GM19328 (cell line): ENCODE results near the gene TXNDC2.

Experiments
- ATAC-seq: cut with Tn5 transposase; IDR thresholded peaks from one replicate; pipeline ENCODE4 v1.9.1; 2021; ENCODE audit warnings: mild to moderate bottlenecking, moderate library complexity; ENCODE audit not compliant: unreplicated experiment

The TXNDC2 gene

DNA sequence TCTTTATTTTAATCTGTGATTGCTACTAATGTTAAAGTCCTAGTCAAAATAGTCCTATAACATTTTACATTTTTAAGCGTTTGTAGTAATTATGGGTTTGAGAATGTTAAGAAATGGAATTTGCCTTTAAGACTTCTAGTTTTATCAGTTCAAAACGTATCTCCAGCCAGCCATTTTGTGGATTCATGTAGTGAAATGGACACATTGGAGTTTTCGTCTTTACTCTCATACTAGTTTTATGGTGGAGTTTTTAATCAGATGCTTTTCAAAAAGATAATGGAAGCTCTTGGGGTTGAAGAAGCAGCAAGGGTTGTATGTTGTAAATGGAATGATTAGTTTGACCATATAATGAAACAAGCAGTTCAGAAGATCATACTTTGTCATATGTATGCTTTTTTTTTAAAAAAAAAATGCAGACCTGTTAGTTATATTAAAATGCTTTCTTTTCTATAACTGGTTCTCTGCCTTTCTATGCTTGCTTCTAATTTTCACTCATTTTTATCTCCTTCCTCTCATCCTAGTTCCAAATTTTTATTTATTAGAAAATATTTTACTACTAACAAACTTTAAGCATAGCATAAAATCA lies 44.6 kb downstream of the TXNDC2 start:
- ATAC-seq, result no peak

DNA sequence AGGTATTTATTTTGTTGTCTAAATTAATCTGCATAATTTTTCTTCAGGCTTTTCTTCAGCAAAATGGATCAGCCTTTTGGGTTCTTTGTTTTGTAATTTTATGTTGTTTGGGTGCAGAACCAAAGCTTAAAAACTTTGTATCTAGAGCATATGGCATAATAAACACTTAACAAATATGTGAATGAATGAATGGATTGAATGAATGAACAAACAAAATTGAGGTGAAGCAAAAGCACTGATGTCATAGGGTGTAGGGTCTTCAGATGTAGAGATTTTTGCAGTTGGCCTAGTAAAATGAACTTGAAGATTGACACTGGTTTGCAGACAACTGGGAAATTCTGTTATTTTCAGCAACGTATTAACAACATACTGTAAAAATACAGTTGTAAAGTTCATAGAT lies 45.4 kb downstream of the TXNDC2 start:
- ATAC-seq, result no peak

DNA sequence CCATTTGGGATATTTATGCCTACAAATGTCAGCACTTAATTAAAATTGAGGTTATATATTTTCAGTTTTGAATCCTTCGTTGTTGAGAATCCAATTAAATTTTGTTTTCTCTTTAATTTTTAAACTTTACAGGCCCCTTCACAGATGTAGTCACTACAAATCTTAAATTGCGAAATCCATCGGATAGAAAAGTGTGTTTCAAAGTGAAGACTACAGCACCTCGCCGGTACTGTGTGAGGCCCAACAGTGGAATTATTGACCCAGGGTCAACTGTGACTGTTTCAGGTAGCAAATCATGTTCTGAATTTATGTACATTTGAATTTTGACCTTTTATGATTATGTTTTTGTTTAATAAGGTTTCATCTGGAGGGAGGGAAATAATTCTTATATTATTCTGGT lies 45.9 kb downstream of the TXNDC2 start:
- ATAC-seq, result no peak

DNA sequence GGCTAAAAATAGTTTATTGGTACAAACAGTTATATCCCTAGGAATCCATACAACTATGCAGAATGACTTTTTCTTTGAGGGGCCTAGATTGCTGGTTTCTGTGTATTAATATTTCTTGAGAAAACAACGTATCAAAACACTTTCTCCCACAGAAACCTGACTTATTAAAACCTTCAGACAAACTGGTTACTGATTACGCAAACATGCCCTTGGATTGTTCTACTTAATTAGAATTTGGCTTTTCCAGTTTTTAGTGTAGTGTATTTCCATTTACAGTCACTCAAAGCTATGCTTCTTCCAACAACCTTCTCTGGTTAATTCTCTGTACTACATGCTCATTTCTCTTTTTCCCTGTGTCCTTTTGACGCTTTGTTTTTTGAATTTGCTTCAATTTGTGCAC lies 48.1 kb downstream of the TXNDC2 start:
- ATAC-seq, result no peak

DNA sequence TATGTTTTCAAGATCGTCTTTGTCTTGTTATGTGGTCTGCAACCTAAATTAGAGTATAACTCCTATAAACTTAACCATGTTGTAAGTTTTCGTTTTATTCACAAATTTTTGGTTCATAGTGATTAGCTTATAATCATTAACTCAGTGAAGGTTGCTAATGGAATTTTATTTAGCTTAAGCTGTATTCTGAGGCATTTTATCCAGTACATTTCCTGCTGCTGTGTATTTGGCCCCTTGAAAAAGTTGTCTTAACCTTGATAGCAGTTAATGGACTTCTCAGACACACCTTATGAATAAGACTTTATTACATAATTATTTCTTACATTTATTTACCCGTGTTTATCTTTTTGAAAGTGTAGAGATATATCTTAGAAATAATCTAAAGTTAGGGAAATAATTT lies 48.5 kb downstream of the TXNDC2 start:
- ATAC-seq, result no peak
